ENCODE results near the gene HAS3.

DNA sequence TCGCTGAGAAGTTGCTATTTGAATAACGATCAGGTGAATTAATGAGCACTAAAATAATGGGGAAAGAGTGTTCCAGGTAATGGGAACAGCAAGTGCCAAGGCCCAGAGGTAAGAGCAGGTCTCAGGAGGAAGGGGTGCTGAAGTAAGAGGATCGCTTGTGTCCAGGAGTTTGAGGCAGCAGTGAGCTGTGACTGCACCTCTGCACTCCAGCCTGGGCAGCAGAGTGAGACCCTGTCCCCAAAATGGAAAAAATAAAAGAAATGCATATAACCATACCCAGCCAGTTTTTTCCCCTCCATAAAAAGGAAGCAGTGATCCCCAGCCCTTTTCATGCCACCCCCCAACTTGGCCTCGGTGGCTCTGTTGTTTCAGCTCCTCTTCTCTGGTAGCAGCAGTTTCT is 16.8 kb upstream of the HAS3 start:
- TF ChIP-seq CTCF (IDR thresholded peaks at IDR 0.05; ENCODE audit: low read depth, low read length, poor library complexity, severe bottlenecking) (no peak), EZH2phosphoT487 (IDR thresholded peaks at IDR 0.05; ENCODE audit: borderline replicate concordance, low read length) (no peak)
